Stimulated activated CD4-positive, alpha-beta T cell treated with anti-CD3 and anti-CD28 coated beads, Interleukin-1b, Interleukin-23, amount 100 ng/mL, for 1 hour (primary cell): Measurements from ENCODE around the gene ZNF212.
"Not testable (repeated sequence)": the region's sequence is repeated elsewhere in the genome, so short reads cannot be mapped to it uniquely, and the experiment has no call there.

ENCODE experiments used
- DNase-seq, 2 donors: peaks; one replicate each; pipeline ENCODE4 v3.0.0-alpha.2; 2020; ENCODE audit warnings: low read depth in 2 of 2

Gene ZNF212

DNA sequence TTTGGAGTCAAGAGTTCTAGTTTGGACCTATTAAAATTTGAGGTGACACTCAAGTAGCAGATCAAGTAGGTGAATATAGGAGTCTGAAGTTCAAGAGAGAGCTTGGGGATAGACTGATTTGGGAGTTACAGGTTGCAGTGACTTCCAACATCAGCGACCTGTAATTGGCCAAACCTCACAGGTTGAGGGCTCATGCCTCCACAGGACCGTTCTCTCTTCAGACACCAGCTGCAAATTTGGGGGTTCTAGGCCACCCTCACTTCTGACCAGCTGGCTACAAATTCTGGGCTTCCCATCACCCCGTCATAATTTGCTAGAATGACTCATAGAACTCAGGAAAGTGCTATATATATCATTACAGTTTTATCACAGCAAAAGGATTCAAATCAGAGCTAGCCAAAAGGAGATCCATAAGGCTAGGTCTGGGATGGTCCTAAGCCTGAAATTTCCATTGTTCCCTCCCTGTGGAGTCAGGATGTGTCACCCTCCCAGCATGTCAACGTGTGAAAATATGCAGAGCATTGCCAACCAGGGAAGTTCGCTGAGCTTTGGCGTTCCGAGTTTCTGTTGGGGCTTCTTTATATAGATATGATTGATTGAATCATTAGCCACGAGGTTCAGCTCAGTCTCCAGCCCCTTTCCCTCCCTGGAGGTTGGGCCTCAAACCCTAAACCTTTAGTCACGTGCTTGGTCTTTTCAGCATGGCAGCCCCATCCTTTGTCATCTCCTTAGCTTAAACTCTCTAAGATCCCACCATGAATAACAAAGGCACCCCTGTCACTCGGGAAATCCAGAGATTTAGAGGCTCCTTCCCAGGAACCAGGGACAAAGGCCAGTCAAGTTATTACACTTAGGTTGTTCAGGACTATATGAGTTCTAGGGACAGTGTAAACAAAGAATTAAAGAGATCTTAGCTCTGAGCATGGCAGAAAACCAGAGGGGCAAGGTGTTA lies 20.7 kb upstream of the ZNF212 start:
- DNase-seq: no peak

- DNase-seq: no peak
These were observed 18.9 kb upstream of the ZNF212 start for GRCh38 chr7:149220534-149220933.

DNA sequence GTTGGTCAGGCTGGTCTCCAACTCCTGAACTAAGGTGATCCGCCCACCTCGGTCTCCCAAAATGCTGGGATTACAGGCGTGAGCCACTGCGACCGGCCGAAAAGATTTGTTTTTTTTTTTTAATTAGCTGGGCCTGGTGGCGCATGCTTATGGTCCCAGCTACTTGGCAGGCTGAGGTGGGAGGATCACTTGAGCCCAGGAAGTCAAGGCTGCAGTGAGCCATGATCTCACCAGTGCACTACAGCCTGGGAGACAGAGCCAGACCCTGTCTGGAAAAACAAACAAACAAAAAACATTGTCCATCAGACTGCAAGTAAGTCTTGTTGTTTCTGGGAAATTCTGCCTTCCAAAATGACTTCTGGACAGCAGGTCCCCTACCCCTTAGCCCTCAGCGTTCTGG lies 16.3 kb upstream of the ZNF212 start:
- no peak for DNase-seq

- DNase-seq: no peak
These were observed 15.7 kb upstream of the ZNF212 start for GRCh38 chr7:149223761-149224160.

- no peak for DNase-seq
These were observed 15.1 kb upstream of the ZNF212 start for GRCh38 chr7:149224352-149224751.

DNA sequence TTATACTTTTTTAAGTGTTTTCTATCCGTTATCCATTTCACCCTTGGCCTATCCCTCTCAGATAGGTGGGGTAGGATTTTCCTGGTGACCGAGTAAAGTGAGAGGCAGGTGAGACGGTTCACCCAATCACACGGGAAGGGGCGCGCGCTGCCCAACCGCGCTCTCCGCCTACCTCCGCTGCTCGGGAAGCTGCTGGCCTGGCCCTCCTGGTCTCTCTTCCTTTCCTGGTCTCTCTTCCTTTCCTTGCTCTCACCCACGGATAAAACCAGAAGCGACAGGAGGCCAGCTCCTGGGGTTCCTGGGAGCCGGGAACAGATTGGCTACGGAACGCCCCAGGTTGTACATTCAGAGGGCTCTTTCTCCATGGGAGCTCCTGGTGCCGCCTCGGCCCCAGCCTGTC lies 14.3 kb upstream of the ZNF212 start:
- DNase-seq: no peak

- DNase-seq: no peak
These were observed 13.8 kb upstream of the ZNF212 start for GRCh38 chr7:149225656-149226055.

- not testable (repeated sequence) for DNase-seq
These were observed 13.1 kb upstream of the ZNF212 start for GRCh38 chr7:149226366-149226765.

DNA sequence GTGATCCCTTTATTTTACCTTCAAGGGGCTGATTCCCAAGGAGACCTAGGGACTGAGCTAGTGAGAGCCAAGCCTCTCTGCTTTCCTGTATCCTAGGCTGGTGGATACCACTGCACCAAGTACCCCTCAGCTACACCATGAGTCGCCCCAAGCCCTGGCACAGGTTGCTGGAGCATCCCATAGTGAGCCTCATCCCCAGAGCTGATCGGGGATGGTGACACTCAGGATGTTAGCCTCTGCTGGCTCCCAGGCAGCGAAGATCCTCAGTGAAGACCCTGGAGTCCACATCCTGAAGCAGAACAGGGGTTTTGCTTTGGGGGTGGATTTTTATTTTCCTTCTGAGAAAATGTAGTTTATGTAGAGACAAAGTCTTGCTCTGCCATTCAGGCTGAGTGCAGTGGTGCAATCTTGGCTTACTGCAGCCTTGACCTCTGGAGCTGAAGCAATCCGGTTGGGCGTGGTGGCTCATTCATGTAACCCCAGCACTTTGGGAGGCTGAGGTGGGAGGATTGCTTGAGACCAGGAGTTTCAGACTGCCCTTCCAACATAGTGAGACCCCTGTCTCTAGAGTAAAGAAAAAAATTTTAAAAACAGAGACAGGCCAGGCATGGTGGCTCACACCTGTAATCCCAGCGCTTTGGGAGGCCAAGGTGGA lies 12.5 kb upstream of the ZNF212 start:
- DNase-seq: no peak

GRCh38 chr7:149228831-149229471 lies 10.5 kb upstream of the ZNF212 start:
- DNase-seq: no peak

- no peak for DNase-seq
These were observed 9.9 kb upstream of the ZNF212 start for GRCh38 chr7:149229526-149229925.

GRCh38 chr7:149232362-149232761 lies 7.1 kb upstream of the ZNF212 start:
- no peak for DNase-seq

DNA sequence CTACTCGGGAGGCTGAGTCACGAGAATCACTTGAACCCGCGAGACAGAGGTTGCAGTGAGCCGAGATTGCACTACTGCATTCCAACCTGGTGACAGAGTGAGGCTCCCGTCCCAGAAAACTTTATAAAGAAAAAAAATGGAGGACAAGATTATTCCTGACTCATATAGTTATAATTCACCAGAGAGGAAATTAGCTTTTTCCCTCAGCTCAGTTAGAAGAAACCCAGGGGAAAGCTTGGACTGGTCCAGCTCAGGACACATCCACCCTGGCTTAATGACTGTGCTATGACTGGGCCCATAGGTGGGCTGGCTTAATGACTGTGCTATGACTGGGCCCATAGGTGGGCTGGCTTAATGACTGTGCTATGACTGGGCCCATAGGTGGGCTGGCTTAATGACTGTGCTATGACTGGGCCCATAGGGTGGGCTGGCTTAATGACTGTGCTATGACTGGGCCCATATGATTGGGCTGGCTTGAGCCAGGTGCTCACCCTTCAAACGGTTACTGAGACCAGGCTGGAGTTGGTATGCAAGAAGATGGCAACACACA lies 5.7 kb upstream of the ZNF212 start:
- not testable (repeated sequence) for DNase-seq

DNA sequence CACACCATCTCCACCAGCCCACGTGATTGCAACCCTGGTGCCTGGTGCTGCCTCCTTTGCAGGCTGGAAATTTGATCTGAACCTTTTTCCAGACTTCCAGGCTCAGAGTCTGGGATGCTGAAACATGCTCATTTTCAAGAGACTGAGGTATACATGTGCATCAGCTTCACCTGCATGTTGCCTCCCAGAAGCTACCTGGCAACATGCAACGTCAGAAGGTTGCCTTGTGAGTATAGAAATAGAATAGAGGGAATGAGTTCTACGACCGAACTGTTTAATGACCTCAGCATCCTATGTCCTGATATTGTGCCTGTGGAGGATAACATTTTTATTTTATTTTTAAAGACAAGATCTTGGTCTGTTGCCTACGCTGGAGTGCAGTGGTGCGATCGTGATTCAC lies 1.9 kb upstream of the ZNF212 start:
- DNase-seq: no peak

GRCh38 chr7:149238051-149238450 lies 1.4 kb upstream of the ZNF212 start:
- DNase-seq: no peak

DNA sequence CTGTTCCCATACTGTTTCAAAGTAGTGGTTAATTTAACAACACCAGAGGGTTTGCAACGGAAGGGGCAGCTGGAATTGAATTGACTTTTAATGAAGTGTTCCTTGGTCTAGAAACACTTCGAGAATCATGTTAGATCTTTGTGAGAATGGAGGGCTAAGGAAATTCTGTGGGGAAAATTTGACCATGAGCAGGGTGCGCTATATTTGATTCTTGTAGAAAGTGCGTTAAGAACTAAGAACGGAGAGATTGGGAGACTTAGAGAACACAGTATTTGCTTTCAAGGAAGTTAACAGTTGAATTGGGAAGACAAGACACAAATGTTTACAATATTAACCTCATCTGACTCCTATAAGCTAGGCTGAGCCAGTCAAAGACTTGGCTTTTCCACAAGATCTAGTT lies 1.2 kb downstream of the ZNF212 start:
- no peak for DNase-seq

DNA sequence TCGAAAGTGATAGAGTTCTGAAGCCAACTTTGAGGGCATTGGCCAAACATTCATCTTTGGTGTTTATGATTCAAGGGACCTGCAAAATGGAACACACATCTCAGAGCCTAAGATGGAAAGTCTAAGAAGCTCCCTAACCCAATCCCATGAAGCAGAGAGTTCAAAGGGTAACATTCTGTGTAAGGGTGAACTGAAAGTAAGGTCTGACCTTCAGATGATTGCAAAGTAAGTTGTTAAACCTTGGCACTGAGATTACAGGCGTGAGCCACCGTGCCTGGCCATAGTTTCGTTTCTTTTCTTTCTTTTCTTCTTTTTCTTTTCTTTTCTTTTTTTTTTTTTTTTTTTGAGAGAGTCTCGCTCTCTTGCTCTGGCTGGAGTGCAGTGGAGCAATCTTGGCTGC lies 2.2 kb downstream of the ZNF212 start:
- no peak for DNase-seq

GRCh38 chr7:149245244-149245643 lies 5.8 kb downstream of the ZNF212 start:
- DNase-seq: no peak

- no peak for DNase-seq
These were observed 6.3 kb downstream of the ZNF212 start for GRCh38 chr7:149245744-149246143.

GRCh38 chr7:149248777-149249176 lies 9.3 kb downstream of the ZNF212 start:
- DNase-seq: no peak

DNA sequence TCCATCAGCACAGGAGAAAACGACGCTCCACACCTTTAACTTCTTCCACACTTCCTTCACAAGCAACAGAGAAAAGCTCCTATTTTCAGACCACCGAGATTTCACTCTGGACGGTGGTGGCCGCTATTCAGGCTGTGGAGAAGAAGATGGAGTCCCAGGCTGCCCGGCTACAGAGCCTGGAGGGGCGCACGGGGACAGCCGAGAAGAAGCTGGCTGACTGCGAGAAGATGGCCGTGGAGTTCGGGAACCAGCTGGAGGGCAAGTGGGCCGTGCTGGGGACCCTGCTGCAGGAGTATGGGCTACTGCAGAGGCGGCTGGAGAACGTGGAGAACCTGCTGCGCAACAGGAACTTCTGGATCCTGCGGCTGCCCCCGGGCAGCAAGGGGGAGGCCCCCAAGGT lies 10.7 kb downstream of the ZNF212 start:
- not testable (repeated sequence) for DNase-seq

- DNase-seq: not testable (repeated sequence)
These were observed 12.1 kb downstream of the ZNF212 start for GRCh38 chr7:149251518-149251917.
